Measurements from ENCODE around the gene SHISAL2A. TPM values are rescaled to one million over a fixed set of nuclear protein-coding genes. Genes with fewer than 3 reads are reported as not detected.

Gene SHISAL2A
- total and polyA plus RNA-seq, 10 of the 15 experiments (the other 5 are each of a cell fraction or from before 2014, with no cell fraction given): 0.18 to 0.67 (median 0.45) TPM

DNA sequence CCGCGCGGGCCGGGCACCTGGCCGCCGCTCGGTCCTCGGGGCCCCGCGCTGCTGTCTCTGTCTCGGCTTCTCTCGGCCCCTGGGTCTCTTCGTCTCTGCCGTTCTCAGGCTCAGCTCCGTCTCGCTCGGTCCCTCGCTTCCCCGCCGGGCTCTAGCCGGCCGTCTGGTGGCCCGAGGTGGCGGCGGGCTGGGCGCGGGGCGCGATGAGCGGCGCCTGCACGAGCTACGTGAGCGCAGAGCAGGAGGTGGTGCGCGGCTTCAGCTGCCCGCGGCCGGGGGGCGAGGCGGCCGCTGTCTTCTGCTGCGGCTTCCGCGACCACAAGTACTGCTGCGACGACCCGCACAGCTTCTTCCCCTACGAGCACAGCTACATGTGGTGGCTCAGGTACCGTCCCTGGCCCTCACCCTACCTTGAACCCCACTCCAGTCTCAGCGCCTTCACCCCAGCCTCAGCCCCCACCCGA lies 355 bp downstream of the SHISAL2A start:
- intact Hi-C loops (cut with micrococcal nuclease; ENCODE audit: unreplicated experiment): no loop called here
- H3K4me1 ChIP-seq (ENCODE audit: control insufficient read depth, insufficient read depth, low read length): peaks cover 33% of the 10 kb centered on the region
- TF ChIP-seq BRCA1 (IDR thresholded peaks at IDR 0.05; ENCODE audit: low read depth, low read length): no peak
- no peak for TF ChIP-seq SMAD5 (IDR thresholded peaks at IDR 0.05; ENCODE audit: low read depth)
- TF ChIP-seq, protein P1, sequence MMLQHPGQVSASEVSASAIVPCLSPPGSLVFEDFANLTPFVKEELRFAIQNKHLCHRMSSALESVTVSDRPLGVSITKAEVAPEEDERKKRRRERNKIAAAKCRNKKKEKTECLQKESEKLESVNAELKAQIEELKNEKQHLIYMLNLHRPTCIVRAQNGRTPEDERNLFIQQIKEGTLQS (IDR thresholded peaks at IDR 0.05; ENCODE audit: borderline replicate concordance, extremely low read depth, low read depth, low read length): no peak
- TF ChIP-seq YBX1 (IDR thresholded peaks at IDR 0.05): no peak
- TF ChIP-seq HDGF (IDR thresholded peaks at IDR 0.05): no peak
- no peak for TF ChIP-seq EED (IDR thresholded peaks at IDR 0.05; ENCODE audit: low read depth)
- no peak for TF ChIP-seq ZNF622 (IDR thresholded peaks at IDR 0.05)
- no peak for TF ChIP-seq SREBF2 (IDR thresholded peaks at IDR 0.05; ENCODE audit: low read length)
- TF ChIP-seq, protein P2, sequence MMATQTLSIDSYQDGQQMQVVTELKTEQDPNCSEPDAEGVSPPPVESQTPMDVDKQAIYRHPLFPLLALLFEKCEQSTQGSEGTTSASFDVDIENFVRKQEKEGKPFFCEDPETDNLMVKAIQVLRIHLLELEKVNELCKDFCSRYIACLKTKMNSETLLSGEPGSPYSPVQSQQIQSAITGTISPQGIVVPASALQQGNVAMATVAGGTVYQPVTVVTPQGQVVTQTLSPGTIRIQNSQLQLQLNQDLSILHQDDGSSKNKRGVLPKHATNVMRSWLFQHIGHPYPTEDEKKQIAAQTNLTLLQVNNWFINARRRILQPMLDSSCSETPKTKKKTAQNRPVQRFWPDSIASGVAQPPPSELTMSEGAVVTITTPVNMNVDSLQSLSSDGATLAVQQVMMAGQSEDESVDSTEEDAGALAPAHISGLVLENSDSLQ (IDR thresholded peaks at IDR 0.05): no peak
- no peak for TF ChIP-seq POLR2A (IDR thresholded peaks at IDR 0.05; ENCODE audit: low read depth, low read length)
- TF ChIP-seq IKZF1 (conservative IDR thresholded peaks at IDR 0.05): 0 out of 2 replicates have a peak, but pooled peaks have one; percentile 29
- no peak for TF ChIP-seq CBX3 (IDR thresholded peaks at IDR 0.05; ENCODE audit: borderline replicate concordance, low read depth)
- no peak for TF ChIP-seq HCFC1 (IDR thresholded peaks at IDR 0.05; ENCODE audit: low read length)
- no peak for TF ChIP-seq SUZ12 (IDR thresholded peaks at IDR 0.05; ENCODE audit: unreplicated experiment)
- peak; percentile 27; the same call in 1 of the 2 replicates for TF ChIP-seq RUNX3 (IDR thresholded peaks at IDR 0.05; ENCODE audit: low read length)
- TF ChIP-seq SP1 (IDR thresholded peaks at IDR 0.05; ENCODE audit: low read depth, low read length): no peak
- no peak for TF ChIP-seq STAT3 (IDR thresholded peaks at IDR 0.05; ENCODE audit: low read depth, low read length)
- TF ChIP-seq, protein P3, sequence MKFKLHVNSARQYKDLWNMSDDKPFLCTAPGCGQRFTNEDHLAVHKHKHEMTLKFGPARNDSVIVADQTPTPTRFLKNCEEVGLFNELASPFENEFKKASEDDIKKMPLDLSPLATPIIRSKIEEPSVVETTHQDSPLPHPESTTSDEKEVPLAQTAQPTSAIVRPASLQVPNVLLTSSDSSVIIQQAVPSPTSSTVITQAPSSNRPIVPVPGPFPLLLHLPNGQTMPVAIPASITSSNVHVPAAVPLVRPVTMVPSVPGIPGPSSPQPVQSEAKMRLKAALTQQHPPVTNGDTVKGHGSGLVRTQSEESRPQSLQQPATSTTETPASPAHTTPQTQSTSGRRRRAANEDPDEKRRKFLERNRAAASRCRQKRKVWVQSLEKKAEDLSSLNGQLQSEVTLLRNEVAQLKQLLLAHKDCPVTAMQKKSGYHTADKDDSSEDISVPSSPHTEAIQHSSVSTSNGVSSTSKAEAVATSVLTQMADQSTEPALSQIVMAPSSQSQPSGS (IDR thresholded peaks at IDR 0.05; ENCODE audit: low read length): no peak
- TF ChIP-seq ASH2L (IDR thresholded peaks at IDR 0.05; ENCODE audit: borderline replicate concordance, low read depth): no peak
- no peak for TF ChIP-seq MEF2B (IDR thresholded peaks at IDR 0.05; ENCODE audit: partially characterized antibody, poor library complexity, severe bottlenecking)
- peak in 1 of 2 experiments; percentile 11; a peak in 1 of 4 replicates for TF ChIP-seq BHLHE40 (IDR thresholded peaks at IDR 0.05; ENCODE audit: borderline replicate concordance in 1 of 2, low read depth in 2 of 2, low read length in 1 of 2)
- no peak for TF ChIP-seq SMARCA5 (IDR thresholded peaks at IDR 0.05)

More for the DNA sequence above, 355 bp downstream of the SHISAL2A start:
- ATAC-seq: peak; percentile 2; the same call in 2 of the 3 replicates
- FAIRE-seq: no peak
- peak overlapping the region; percentile 85 for H3K4me2 ChIP-seq (ENCODE audit: control insufficient read depth, insufficient read depth)
- H3K36me3 ChIP-seq (ENCODE audit: control insufficient read depth in 2 of 2, insufficient read depth in 2 of 2, low read length in 1 of 2): no peaks in the 10 kb centered on the region
- H3K9me3 ChIP-seq (replicated peaks; ENCODE audit: control insufficient read depth, insufficient read depth, low read length): no peaks in the 10 kb centered on the region; the same call in 2 of the 3 replicates
- BruUV-seq (replicated peaks): no TSS peak
- POLR2A ChIA-PET: interaction anchor here (0.6 kb wide), 2 partner anchors 26 to 58 kb away, joined by 3 to 7 read pairs; no protein-coding TSS in a partner anchor
- H3K9ac ChIP-seq (ENCODE audit: control insufficient read depth, insufficient read depth, low read length): peak overlapping the region; percentile 30; the same call in 1 of the 2 replicates
- H3K4me3 ChIP-seq: peak overlapping the region; percentile 54; the same call in 1 of the 2 replicates
- H3K79me2 ChIP-seq (ENCODE audit: control insufficient read depth, insufficient read depth, low read length): no peaks in the 10 kb centered on the region
- SMC1A ChIA-PET (ENCODE audit: uncharacterized antibody, unreplicated experiment): interaction anchor here (0.6 to 1.9 kb wide), 5 partner anchors 9 to 678 kb away, joined by 3 to 5 read pairs (median 3); no protein-coding TSS in a partner anchor
- H3K27ac ChIP-seq (ENCODE audit: control insufficient read depth, insufficient read depth): no peak overlapping the region
- peaks cover 4 to 8% of the 10 kb centered on the region in 2 experiments; a peak in 3 of 4 replicates for H3K27me3 ChIP-seq (replicated peaks in 1 of 2; ENCODE audit: control insufficient read depth in 2 of 2, insufficient read depth in 2 of 2, low read length in 1 of 2)
- no peaks in the 10 kb centered on the region for H4K20me1 ChIP-seq (ENCODE audit: control insufficient read depth, insufficient read depth)
- CTCF ChIA-PET: interaction anchor here (0.7 to 1.2 kb wide), 2 partner anchors 26 to 72 kb away, joined by 3 read pairs; no protein-coding TSS in a partner anchor
- peak overlapping the region; percentile 61 for H2AFZ ChIP-seq (ENCODE audit: control insufficient read depth, low read depth, low read length)
- 6% methylated on average over 28 of the region's 52 CpGs for WGBS (ENCODE audit: insufficient coverage, insufficient replicate concordance, low lambda C conversion rate, missing lambda C conversion rate)
- in situ Hi-C loops (cut with MboI): no loop called here
- DNase-seq (ENCODE audit: low read depth, low spot score): no peak
- RAD21 ChIA-PET (ENCODE audit: unreplicated experiment): no interaction called here
